Upper lobe of left lung (tissue), 6 donors: ENCODE data around the gene ATF7. TPM values are rescaled to one million over a fixed set of nuclear protein-coding genes. Genes with fewer than 3 reads are reported as not detected.

Experiments
- ATAC-seq, 2 donors: fragments of 200-7000 bp; cut with Tn5 transposase; one replicate each; pipeline ENCODE4 v1.9.1; 2022; ENCODE audit warnings: mild to moderate bottlenecking in 2 of 2, moderate library complexity in 2 of 2; ENCODE audit not compliant: low FRiP score in 2 of 2
- DNase-seq, 2 donors: peaks; one replicate each; pipeline ENCODE4 v3.0.0-alpha.2; 2019 to 2020
- H3K27ac ChIP-seq, 4 donors: fragments of 200-600 bp; sonication (generic); one replicate each; pipeline ENCODE4 v1.5.1; 2016 to 2019
- H3K27me3 ChIP-seq, 4 donors: fragments of 200-600 bp; sonication (generic); one replicate each; pipeline ENCODE4 v1.5.1; 2017 to 2019
- H3K36me3 ChIP-seq, 4 donors: fragments of 200-600 bp; sonication (generic); one replicate each; pipeline ENCODE4 v1.5.1; 2016 to 2019
- H3K4me1 ChIP-seq, 4 donors: fragments of 200-600 bp; sonication (generic); one replicate each; pipeline ENCODE4 v1.5.1; 2018 to 2019
- H3K4me3 ChIP-seq, 4 donors: fragments of 200-600 bp; sonication (generic); one replicate each; pipeline ENCODE4 v1.5.1; 2017 to 2019; ENCODE audit warnings: mild to moderate bottlenecking in 2 of 4, moderate library complexity in 1 of 4
- H3K9me3 ChIP-seq, 4 donors: fragments of 200-600 bp; sonication (generic); one replicate each; pipeline ENCODE4 v1.5.1; 2018 to 2019
- EP300 ChIP-seq, 4 donors: sonication (generic); formaldehyde crosslinking; IDR thresholded peaks; one replicate each; pipeline ENCODE4 v1.5.1; 2017; ENCODE audit warnings: antibody characterized with exemption in 4 of 4, control low read depth in 2 of 4
- POLR2A ChIP-seq, 4 donors: fragments of 450-650 bp; IDR thresholded peaks; one replicate each; pipeline ENCODE4 v1.5.1; 2016 to 2017; ENCODE audit warnings: antibody characterized with exemption in 4 of 4, mild to moderate bottlenecking in 2 of 4
- POLR2AphosphoS5 ChIP-seq, 2 donors: sonication (generic); formaldehyde crosslinking; IDR thresholded peaks; one replicate each; pipeline ENCODE4 v1.5.1; 2017; ENCODE audit warnings: antibody characterized with exemption in 2 of 2
- WGBS, 2 donors: methylation state at CpG; one replicate each; pipeline ENCODE4 v1.1.5; 2017 to 2018; 5-methylcytosine and 5-hydroxymethylcytosine counted together
- total RNA-seq, 6 donors: library from RNA; depleted of rRNA in 4 of 6; stranded (reverse); fragments of >200 nt in 4 of 6; gene quantifications; one replicate each; pipeline versions ENCODE4 v1.1.0 to v1.2.1, GENCODE V29; 2016 to 2021
- TF ChIP-seq, protein P1 (sequence below), 6 experiments: fragments of 450-650 bp in 4 of 6; fragments of 200-600 bp in 2 of 6; sonication (generic) in 2 of 6; IDR thresholded peaks; one replicate each; pipeline ENCODE4 v1.5.1; 2016 to 2019; ENCODE audit warnings: antibody characterized with exemption in 6 of 6
- donor health status: DM: no; HTN: no; CAD: no; lungs with moderate emphysema.
- donor health status: DM: no; HTN: yes; CAD: no; lungs with severe emphysema.

Gene ATF7
- total RNA-seq, 6 donors from 2014 or later = 23.4 to 48.9 (median 41.2) TPM

DNA sequence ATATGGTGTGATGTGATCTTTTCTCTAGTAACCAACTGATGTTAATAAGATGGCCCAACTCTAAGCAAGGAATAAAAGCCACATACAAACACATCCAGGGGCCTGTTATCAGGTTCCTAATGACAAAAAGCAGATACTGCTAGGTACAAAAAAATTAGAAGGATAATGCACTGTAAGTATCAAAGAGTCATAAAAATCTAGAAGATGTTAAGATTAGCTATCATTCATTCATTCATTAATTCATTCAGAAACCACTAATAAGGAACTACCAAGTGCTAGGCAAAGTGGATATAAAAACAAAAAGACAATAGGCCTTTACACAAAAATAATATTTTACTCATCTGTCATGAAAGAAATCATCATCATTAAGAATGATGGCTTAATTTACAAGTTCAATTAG, 21.6 kb downstream of the ATF7 start:
- no peak for ATAC-seq
- Histone ChIP-seq H3K4me3 (no peak overlapping the region), H3K27ac (no peak overlapping the region), H3K9me3 (no peaks in the 10 kb centered on the region), H3K4me1 (peaks cover 13 to 34% (median 20%) of the 10 kb centered on the region in 4 donors), H3K27me3 (no peaks in the 10 kb centered on the region), H3K36me3 (peaks cover 0 to 13% (median 2%) of the 10 kb centered on the region in 4 donors)
- no peak for DNase-seq
- TF ChIP-seq EP300 (IDR thresholded peaks at IDR 0.05) = no peak
- no peak for TF ChIP-seq POLR2A (IDR thresholded peaks at IDR 0.05)
- no peak for TF ChIP-seq POLR2AphosphoS5 (IDR thresholded peaks at IDR 0.05)
- TF ChIP-seq, protein P1, sequence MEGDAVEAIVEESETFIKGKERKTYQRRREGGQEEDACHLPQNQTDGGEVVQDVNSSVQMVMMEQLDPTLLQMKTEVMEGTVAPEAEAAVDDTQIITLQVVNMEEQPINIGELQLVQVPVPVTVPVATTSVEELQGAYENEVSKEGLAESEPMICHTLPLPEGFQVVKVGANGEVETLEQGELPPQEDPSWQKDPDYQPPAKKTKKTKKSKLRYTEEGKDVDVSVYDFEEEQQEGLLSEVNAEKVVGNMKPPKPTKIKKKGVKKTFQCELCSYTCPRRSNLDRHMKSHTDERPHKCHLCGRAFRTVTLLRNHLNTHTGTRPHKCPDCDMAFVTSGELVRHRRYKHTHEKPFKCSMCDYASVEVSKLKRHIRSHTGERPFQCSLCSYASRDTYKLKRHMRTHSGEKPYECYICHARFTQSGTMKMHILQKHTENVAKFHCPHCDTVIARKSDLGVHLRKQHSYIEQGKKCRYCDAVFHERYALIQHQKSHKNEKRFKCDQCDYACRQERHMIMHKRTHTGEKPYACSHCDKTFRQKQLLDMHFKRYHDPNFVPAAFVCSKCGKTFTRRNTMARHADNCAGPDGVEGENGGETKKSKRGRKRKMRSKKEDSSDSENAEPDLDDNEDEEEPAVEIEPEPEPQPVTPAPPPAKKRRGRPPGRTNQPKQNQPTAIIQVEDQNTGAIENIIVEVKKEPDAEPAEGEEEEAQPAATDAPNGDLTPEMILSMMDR (IDR thresholded peaks at IDR 0.05) = no peak

DNA sequence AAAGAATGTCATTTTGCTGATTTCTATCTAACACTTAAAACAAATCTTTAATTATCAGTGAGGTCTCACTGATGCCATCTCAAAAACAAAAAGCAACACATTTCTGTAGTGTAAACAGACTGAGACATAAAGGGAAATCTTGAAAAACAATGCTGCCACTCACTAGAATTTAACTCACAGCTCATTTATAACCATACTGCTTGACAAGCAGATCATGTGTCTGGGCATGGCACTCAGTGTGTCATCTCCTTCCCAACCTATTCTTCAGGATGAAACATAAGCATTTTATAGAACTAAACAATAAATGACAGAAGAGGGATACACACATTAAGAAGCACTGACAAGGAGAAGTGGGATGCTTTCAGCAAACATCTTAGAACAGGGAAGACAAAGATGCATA, 22.4 kb downstream of the ATF7 start:
- peaks cover 0 to 15% (median under 1%) of the 10 kb centered on the region in 4 donors for H3K36me3 ChIP-seq
- ATAC-seq (no peak), DNase-seq (no peak)
- H3K9me3 ChIP-seq = no peaks in the 10 kb centered on the region
- TF ChIP-seq POLR2AphosphoS5 (IDR thresholded peaks at IDR 0.05) = no peak
- TF ChIP-seq, protein P1 (IDR thresholded peaks at IDR 0.05) = no peak
- TF ChIP-seq EP300 (IDR thresholded peaks at IDR 0.05) = no peak
- no peak for TF ChIP-seq POLR2A (IDR thresholded peaks at IDR 0.05)
- H3K27ac ChIP-seq = no peak overlapping the region
- no peaks in the 10 kb centered on the region for H3K27me3 ChIP-seq
- no peak overlapping the region for H3K4me3 ChIP-seq
- peaks cover 13 to 34% (median 20%) of the 10 kb centered on the region in 4 donors for H3K4me1 ChIP-seq

DNA sequence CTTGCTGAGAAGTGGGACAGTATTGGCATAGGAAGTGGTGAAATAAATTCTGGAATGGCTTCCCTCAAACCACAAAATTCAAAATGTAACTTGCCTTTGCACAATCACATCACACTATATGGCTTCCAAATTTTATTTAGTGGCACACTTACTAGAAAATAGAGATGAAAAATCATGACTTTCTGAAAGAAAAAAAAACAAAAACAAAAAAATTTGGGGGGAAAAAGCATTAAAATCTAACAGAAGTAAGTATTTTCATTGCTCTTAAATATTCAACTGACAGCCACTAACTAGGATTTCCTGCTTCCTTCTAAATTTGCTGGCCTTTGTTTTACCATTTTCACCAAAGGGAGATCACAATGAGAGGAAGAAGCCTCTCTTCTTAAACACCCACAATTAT, 23.0 kb downstream of the ATF7 start:
- ATAC-seq (no peak), DNase-seq (no peak)
- Histone ChIP-seq H3K27me3 (no peaks in the 10 kb centered on the region), H3K9me3 (no peaks in the 10 kb centered on the region), H3K27ac (no peak overlapping the region), H3K36me3 (peaks cover 0 to 13% (median 0%) of the 10 kb centered on the region in 4 donors), H3K4me3 (no peak overlapping the region), H3K4me1 (peaks cover 13 to 37% (median 20%) of the 10 kb centered on the region in 4 donors)
- TF ChIP-seq POLR2A (IDR thresholded peaks at IDR 0.05) (no peak), EP300 (IDR thresholded peaks at IDR 0.05) (no peak), POLR2AphosphoS5 (IDR thresholded peaks at IDR 0.05) (no peak)
- TF ChIP-seq, protein P1 (IDR thresholded peaks at IDR 0.05) = no peak

DNA sequence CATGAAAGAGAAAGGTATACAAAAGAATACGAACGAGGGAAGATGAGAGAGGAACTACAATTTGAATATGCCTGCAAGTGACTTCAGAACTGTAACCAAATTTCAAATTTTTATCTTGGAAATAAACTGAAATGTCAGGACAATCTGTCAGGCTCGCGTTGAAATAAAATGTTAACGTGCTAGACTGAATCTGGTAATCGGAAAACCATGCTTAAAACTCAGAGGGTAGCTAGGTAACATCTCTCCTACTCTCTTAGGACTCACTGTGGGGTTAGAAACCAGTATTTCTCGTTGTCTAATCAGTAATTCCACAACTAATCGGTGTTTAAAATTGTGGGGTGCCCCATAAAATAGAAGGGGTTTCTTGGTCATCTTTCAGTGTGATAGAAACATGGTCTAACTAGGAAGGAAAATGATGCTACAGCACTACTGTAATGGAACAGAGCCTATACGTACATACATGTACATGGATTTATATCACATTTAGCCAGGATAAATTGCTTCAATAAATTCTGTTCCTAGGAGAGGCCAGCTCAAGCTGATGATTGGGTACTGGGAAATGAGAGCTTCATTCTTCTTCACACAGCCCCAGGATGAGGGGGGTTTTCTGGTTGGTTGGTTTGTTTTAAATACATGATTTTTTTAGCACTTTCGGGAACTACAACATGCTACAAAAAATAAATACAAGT, 23.9 kb downstream of the ATF7 start:
- Histone ChIP-seq H3K4me3 (no peak overlapping the region), H3K27me3 (no peaks in the 10 kb centered on the region), H3K4me1 (peaks cover 13 to 40% (median 19%) of the 10 kb centered on the region in 4 donors), H3K27ac (no peak overlapping the region), H3K9me3 (no peaks in the 10 kb centered on the region), H3K36me3 (peaks cover 0 to 13% (median 0%) of the 10 kb centered on the region in 4 donors)
- no peak for ATAC-seq
- no peak for DNase-seq
- no peak for TF ChIP-seq POLR2AphosphoS5 (IDR thresholded peaks at IDR 0.05)
- TF ChIP-seq EP300 (IDR thresholded peaks at IDR 0.05) = no peak
- no peak for TF ChIP-seq POLR2A (IDR thresholded peaks at IDR 0.05)
- TF ChIP-seq, protein P1 (IDR thresholded peaks at IDR 0.05) = no peak
- 67 to 75% methylated on average over 10 of the region's 10 CpGs for WGBS, 2 donors
